Prostate gland (tissue), 2 donors: ENCODE measurements around the gene SBNO1.

Source experiments
- POLR2A ChIP-seq: fragments of 450-650 bp; IDR thresholded peaks from one replicate; pipeline ENCODE4 v1.6.1; 2016; ENCODE audit warnings: antibody characterized with exemption, mild to moderate bottlenecking
- POLR2AphosphoS5 ChIP-seq: sonication (generic); formaldehyde crosslinking; IDR thresholded peaks from one replicate; pipeline ENCODE4 v1.6.1; 2017; ENCODE audit warnings: antibody characterized with exemption
- TF ChIP-seq, protein P1 (sequence below), 4 experiments: fragments of 200-600 bp in 2 of 4; fragments of 450-650 bp in 2 of 4; sonication (generic) in 2 of 4; IDR thresholded peaks; 1 replicate in 3 of 4; 2 replicates in 1 of 4; pipeline ENCODE4 v1.5.1; 2016 to 2019; ENCODE audit warnings: antibody characterized with exemption in 4 of 4, mild to moderate bottlenecking in 2 of 4, moderate library complexity in 2 of 4

- no peak for TF ChIP-seq POLR2A
- TF ChIP-seq, protein P1, sequence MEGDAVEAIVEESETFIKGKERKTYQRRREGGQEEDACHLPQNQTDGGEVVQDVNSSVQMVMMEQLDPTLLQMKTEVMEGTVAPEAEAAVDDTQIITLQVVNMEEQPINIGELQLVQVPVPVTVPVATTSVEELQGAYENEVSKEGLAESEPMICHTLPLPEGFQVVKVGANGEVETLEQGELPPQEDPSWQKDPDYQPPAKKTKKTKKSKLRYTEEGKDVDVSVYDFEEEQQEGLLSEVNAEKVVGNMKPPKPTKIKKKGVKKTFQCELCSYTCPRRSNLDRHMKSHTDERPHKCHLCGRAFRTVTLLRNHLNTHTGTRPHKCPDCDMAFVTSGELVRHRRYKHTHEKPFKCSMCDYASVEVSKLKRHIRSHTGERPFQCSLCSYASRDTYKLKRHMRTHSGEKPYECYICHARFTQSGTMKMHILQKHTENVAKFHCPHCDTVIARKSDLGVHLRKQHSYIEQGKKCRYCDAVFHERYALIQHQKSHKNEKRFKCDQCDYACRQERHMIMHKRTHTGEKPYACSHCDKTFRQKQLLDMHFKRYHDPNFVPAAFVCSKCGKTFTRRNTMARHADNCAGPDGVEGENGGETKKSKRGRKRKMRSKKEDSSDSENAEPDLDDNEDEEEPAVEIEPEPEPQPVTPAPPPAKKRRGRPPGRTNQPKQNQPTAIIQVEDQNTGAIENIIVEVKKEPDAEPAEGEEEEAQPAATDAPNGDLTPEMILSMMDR (IDR thresholded peaks at IDR 0.05): no peak
- TF ChIP-seq POLR2AphosphoS5: no peak
Measured at GRCh38 chr12:123263196-123263817, 101.3 kb downstream of the SBNO1 start.
